GM23338 (cell line): ENCODE measurements around the gene CEND1. TPM values are rescaled to one million over a fixed set of nuclear protein-coding genes. Genes with fewer than 3 reads are reported as not detected.
A peak's percentile ranks its signal among the peaks of the same experiment; 100 is the strongest.

Experiments
- ATAC-seq: fragments of 200-7000 bp; cut with Tn5 transposase; 3 replicates; pipeline ENCODE4 v1.9.1; 2020
- DNase-seq: peaks from one replicate; pipeline ENCODE4 v3.0.0-alpha.2; 2015; ENCODE audit warnings: low spot score
- H2AFZ ChIP-seq: fragments of 200-600 bp; sonication (generic); 2 replicates; pipeline ENCODE4 v1.8.0; 2016; ENCODE audit warnings: antibody characterized with exemption, mild to moderate bottlenecking, moderate library complexity
- H3F3A ChIP-seq: fragments of 200-600 bp; sonication (generic); replicated peaks from 2 replicates; pipeline ENCODE4 v1.8.0; 2017; ENCODE audit warnings: antibody characterized with exemption, mixed run types, low read depth
- H3K27ac ChIP-seq: fragments of 200-600 bp; sonication (generic); 2 replicates; pipeline ENCODE4 v1.6.1; 2016; ENCODE audit warnings: low read depth
- H3K27me3 ChIP-seq: fragments of 200-600 bp; sonication (generic); 2 replicates; pipeline ENCODE4 v1.8.0; 2016; ENCODE audit warnings: mild to moderate bottlenecking, mixed run types, moderate library complexity; ENCODE audit not compliant: insufficient read depth
- H3K36me3 ChIP-seq: fragments of 200-600 bp; sonication (generic); 2 replicates; pipeline ENCODE4 v1.8.0; 2016; ENCODE audit warnings: mild to moderate bottlenecking; ENCODE audit not compliant: insufficient read depth
- H3K4me1 ChIP-seq: fragments of 200-600 bp; sonication (generic); 2 replicates; pipeline ENCODE4 v1.8.0; 2016; ENCODE audit warnings: mild to moderate bottlenecking, moderate library complexity; ENCODE audit not compliant: insufficient read depth
- H3K4me2 ChIP-seq: fragments of 200-600 bp; sonication (generic); 2 replicates; pipeline ENCODE4 v1.7.1; 2017; ENCODE audit warnings: mixed run types
- H3K4me3 ChIP-seq: fragments of 200-600 bp; sonication (generic); 2 replicates; pipeline ENCODE4 v1.6.1; 2016; ENCODE audit warnings: mixed run types
- H3K79me2 ChIP-seq: fragments of 200-600 bp; sonication (generic); replicated peaks from 2 replicates; pipeline ENCODE4 v1.8.0; 2017; ENCODE audit warnings: mild to moderate bottlenecking; ENCODE audit not compliant: insufficient read depth
- H3K9me2 ChIP-seq: fragments of 200-600 bp; sonication (generic); 2 replicates; pipeline ENCODE4 v1.8.0; 2017; ENCODE audit not compliant: insufficient read depth
- H4K20me1 ChIP-seq: fragments of 200-600 bp; sonication (generic); replicated peaks from 2 replicates; pipeline ENCODE4 v1.8.0; 2017; ENCODE audit warnings: mild to moderate bottlenecking; ENCODE audit not compliant: insufficient read depth
- H3K27ac Mint-ChIP-seq: 2 replicates; pipeline ENCODE4 v1.8.0; 2020; ENCODE audit warnings: inconsistent platforms, mild to moderate bottlenecking, moderate library complexity, mixed read lengths
- H3K27me3 Mint-ChIP-seq: 3 replicates; pipeline ENCODE4 v1.8.0; 2022; ENCODE audit warnings: low read depth, mild to moderate bottlenecking, moderate library complexity, mixed read lengths, inconsistent platforms; ENCODE audit not compliant: insufficient read depth, poor library complexity
- H3K36me3 Mint-ChIP-seq: 3 replicates; pipeline ENCODE4 v1.8.0; 2021; ENCODE audit warnings: low read depth, mild to moderate bottlenecking, inconsistent platforms, moderate library complexity, mixed read lengths
- H3K4me1 Mint-ChIP-seq: 3 replicates; pipeline ENCODE4 v1.8.0; 2020; ENCODE audit warnings: mild to moderate bottlenecking, inconsistent platforms, mixed read lengths
- H3K4me3 Mint-ChIP-seq: 3 replicates; pipeline ENCODE4 v1.8.0; 2021; ENCODE audit warnings: moderate library complexity, mild to moderate bottlenecking, inconsistent platforms, mixed read lengths
- H3K9me3 Mint-ChIP-seq: 3 replicates; pipeline ENCODE4 v1.8.0; 2020; ENCODE audit warnings: moderate library complexity, mild to moderate bottlenecking, inconsistent platforms, mixed read lengths
- CREB1 ChIP-seq: fragments of 250-450 bp; sonication (Bioruptor Pico); IDR thresholded peaks from 2 replicates; pipeline ENCODE4 v1.5.0; 2020; ENCODE audit warnings: low read depth, mild to moderate bottlenecking, moderate library complexity
- CTCF ChIP-seq, 2 experiments: fragments of 200-600 bp in 1 of 2; sonication (generic) in 1 of 2; conservative IDR thresholded peaks; 2 replicates each; pipeline versions ENCODE4 v1.5.1 to v1.6.1; 2016 to 2017; ENCODE audit warnings: antibody characterized with exemption in 2 of 2, low read depth in 2 of 2, mild to moderate bottlenecking in 2 of 2, moderate library complexity in 1 of 2
- EZH2 ChIP-seq: fragments of 200-600 bp; sonication (generic); IDR thresholded peaks from one replicate; pipeline ENCODE4 v1.8.0; 2017; ENCODE audit warnings: antibody characterized with exemption, mild to moderate bottlenecking, low read depth; ENCODE audit not compliant: unreplicated experiment
- EZH2phosphoT487 ChIP-seq: fragments of 200-600 bp; sonication (generic); IDR thresholded peaks from one replicate; pipeline ENCODE4 v1.8.1; 2018; ENCODE audit warnings: antibody characterized with exemption; ENCODE audit not compliant: unreplicated experiment
- JUNB ChIP-seq: IDR thresholded peaks from one replicate; pipeline ENCODE4 v1.6.1; 2016; ENCODE audit warnings: antibody characterized with exemption; ENCODE audit not compliant: unreplicated experiment
- NANOG ChIP-seq: IDR thresholded peaks from 2 replicates; pipeline ENCODE4 v1.6.1; 2016; ENCODE audit warnings: antibody characterized with exemption, borderline replicate concordance
- POLR2AphosphoS5 ChIP-seq: IDR thresholded peaks from 2 replicates; pipeline ENCODE4 v1.6.1; 2016; ENCODE audit warnings: antibody characterized with exemption, low read depth
- STAT1 ChIP-seq: IDR thresholded peaks from one replicate; pipeline ENCODE4 v1.6.1; 2016; ENCODE audit warnings: antibody characterized with exemption; ENCODE audit not compliant: unreplicated experiment
- ZNF114 ChIP-seq: fragments of 250-450 bp; sonication (Bioruptor Pico); IDR thresholded peaks from 2 replicates; pipeline ENCODE4 v1.5.0; 2020; ENCODE audit warnings: mild to moderate bottlenecking, moderate library complexity
- ZNF331 ChIP-seq: fragments of 250-450 bp; sonication (Bioruptor Pico); IDR thresholded peaks from 2 replicates; pipeline ENCODE4 v1.5.0; 2020; ENCODE audit warnings: low read depth, mild to moderate bottlenecking, moderate library complexity
- ZNF462 ChIP-seq: fragments of 250-450 bp; sonication (Bioruptor Pico); IDR thresholded peaks from 2 replicates; pipeline ENCODE4 v1.5.0; 2020; ENCODE audit warnings: mild to moderate bottlenecking, moderate library complexity
- polyA plus RNA-seq: library from polyadenylated mRNA; unstranded; fragments of >200 nt; fragmentation: Nextera tagmentation; extraction: Ambion mirVana; gene quantifications from 2 replicates; pipeline ENCODE4 v1.2.1, GENCODE V29; 2016
- total RNA-seq: library from RNA; depleted of rRNA; stranded (reverse); fragments of >200 nt; shearing (Covaris generic); gene quantifications from 2 replicates; pipeline ENCODE4 v1.2.3, GENCODE V29; 2014
- TF ChIP-seq, protein P1 (sequence below): IDR thresholded peaks from one replicate; pipeline ENCODE4 v1.6.1; 2018; ENCODE audit warnings: antibody characterized with exemption; ENCODE audit not compliant: unreplicated experiment
- TF ChIP-seq, protein P2 (sequence below): IDR thresholded peaks from 2 replicates; pipeline ENCODE4 v1.6.1; 2016; ENCODE audit warnings: antibody characterized with exemption

The CEND1 gene
- total and polyA plus RNA-seq, 2 experiments from 2014 or later: 4.8 to 5.5 TPM

GRCh38 chr11:766106-766935 is 23.6 kb downstream of the CEND1 start:
- Histone ChIP-seq H4K20me1 (peaks cover 6% of the 10 kb centered on the region; the same call in 1 of the 2 replicates), H2AFZ (no peak overlapping the region), H3K79me2 (no peaks in the 10 kb centered on the region), H3K36me3 (peaks cover 25% of the 10 kb centered on the region), H3K27me3 (no peaks in the 10 kb centered on the region), H3K4me3 (no peak overlapping the region), H3F3A (peaks cover 55% of the 10 kb centered on the region), H3K9me2 (no peaks in the 10 kb centered on the region), H3K4me2 (no peak overlapping the region), H3K4me1 (peaks cover 8% of the 10 kb centered on the region), H3K27ac (peak overlapping the region; percentile 72; the same call in 1 of the 2 replicates)
- H3K27me3 Mint-ChIP-seq: peaks cover 34% of the 10 kb centered on the region
- TF ChIP-seq ZNF331 (CRISPR knock-in tag) (no peak), EZH2 (no peak), POLR2AphosphoS5 (no peak), JUNB (no peak), EZH2phosphoT487 (no peak), CTCF (conservative IDR thresholded peaks at IDR 0.05; ENCODE audit: low read depth in 2 of 2) (no peak), ZNF114 (no peak), CREB1 (CRISPR knock-in tag) (no peak), NANOG (no peak), STAT1 (no peak), ZNF462 (CRISPR knock-in tag) (no peak)
- TF ChIP-seq, protein P1, sequence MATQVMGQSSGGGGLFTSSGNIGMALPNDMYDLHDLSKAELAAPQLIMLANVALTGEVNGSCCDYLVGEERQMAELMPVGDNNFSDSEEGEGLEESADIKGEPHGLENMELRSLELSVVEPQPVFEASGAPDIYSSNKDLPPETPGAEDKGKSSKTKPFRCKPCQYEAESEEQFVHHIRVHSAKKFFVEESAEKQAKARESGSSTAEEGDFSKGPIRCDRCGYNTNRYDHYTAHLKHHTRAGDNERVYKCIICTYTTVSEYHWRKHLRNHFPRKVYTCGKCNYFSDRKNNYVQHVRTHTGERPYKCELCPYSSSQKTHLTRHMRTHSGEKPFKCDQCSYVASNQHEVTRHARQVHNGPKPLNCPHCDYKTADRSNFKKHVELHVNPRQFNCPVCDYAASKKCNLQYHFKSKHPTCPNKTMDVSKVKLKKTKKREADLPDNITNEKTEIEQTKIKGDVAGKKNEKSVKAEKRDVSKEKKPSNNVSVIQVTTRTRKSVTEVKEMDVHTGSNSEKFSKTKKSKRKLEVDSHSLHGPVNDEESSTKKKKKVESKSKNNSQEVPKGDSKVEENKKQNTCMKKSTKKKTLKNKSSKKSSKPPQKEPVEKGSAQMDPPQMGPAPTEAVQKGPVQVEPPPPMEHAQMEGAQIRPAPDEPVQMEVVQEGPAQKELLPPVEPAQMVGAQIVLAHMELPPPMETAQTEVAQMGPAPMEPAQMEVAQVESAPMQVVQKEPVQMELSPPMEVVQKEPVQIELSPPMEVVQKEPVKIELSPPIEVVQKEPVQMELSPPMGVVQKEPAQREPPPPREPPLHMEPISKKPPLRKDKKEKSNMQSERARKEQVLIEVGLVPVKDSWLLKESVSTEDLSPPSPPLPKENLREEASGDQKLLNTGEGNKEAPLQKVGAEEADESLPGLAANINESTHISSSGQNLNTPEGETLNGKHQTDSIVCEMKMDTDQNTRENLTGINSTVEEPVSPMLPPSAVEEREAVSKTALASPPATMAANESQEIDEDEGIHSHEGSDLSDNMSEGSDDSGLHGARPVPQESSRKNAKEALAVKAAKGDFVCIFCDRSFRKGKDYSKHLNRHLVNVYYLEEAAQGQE: no peak
- TF ChIP-seq, protein P2, sequence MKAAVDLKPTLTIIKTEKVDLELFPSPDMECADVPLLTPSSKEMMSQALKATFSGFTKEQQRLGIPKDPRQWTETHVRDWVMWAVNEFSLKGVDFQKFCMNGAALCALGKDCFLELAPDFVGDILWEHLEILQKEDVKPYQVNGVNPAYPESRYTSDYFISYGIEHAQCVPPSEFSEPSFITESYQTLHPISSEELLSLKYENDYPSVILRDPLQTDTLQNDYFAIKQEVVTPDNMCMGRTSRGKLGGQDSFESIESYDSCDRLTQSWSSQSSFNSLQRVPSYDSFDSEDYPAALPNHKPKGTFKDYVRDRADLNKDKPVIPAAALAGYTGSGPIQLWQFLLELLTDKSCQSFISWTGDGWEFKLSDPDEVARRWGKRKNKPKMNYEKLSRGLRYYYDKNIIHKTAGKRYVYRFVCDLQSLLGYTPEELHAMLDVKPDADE: no peak
- no peak overlapping the region for H3K27ac Mint-ChIP-seq
- peaks cover 10% of the 10 kb centered on the region for H3K4me1 Mint-ChIP-seq
- peaks cover 82% of the 10 kb centered on the region for H3K36me3 Mint-ChIP-seq
- H3K4me3 Mint-ChIP-seq: no peak overlapping the region
- no peak for DNase-seq
- no peaks in the 10 kb centered on the region for H3K9me3 Mint-ChIP-seq
- ATAC-seq: no peak
